HepG2 (cell line): ENCODE results near the gene ILKAP. TPM values are rescaled to one million over a fixed set of nuclear protein-coding genes. Genes with fewer than 3 reads are reported as not detected.

Source experiments
- ADNP ChIP-seq: sonication (generic); formaldehyde crosslinking; IDR thresholded peaks from 2 replicates; pipeline ENCODE4 v1.4.0; 2020; ENCODE audit warnings: missing genetic modification reagents
- ELF4 ChIP-seq: sonication (generic); formaldehyde crosslinking; IDR thresholded peaks from 2 replicates; pipeline ENCODE4 v1.5.0; 2020; ENCODE audit warnings: missing genetic modification reagents, mild to moderate bottlenecking, moderate library complexity, borderline replicate concordance
- GZF1 ChIP-seq: sonication (generic); formaldehyde crosslinking; IDR thresholded peaks from 2 replicates; pipeline ENCODE4 v1.5.1; 2020; ENCODE audit warnings: mild to moderate bottlenecking, missing genetic modification reagents
- HIVEP1 ChIP-seq: sonication (generic); formaldehyde crosslinking; IDR thresholded peaks from 2 replicates; pipeline ENCODE4 v1.4.0; 2020; ENCODE audit warnings: mild to moderate bottlenecking, missing genetic modification reagents
- HMGXB4 ChIP-seq, 2 experiments: sonication (generic) in 1 of 2; formaldehyde crosslinking in 1 of 2; IDR thresholded peaks; 2 replicates each; pipeline versions ENCODE4 v1.4.0 to v1.6.1; 2018 to 2020; ENCODE audit warnings: missing genetic modification reagents in 2 of 2, borderline replicate concordance in 1 of 2, low read depth in 1 of 2, mild to moderate bottlenecking in 1 of 2, missing biosample characterization in 1 of 2
- HOXA9 ChIP-seq: sonication (generic); formaldehyde crosslinking; IDR thresholded peaks from 2 replicates; pipeline ENCODE4 v1.8.1; 2022; ENCODE audit warnings: missing genetic modification reagents, mild to moderate bottlenecking, moderate library complexity, borderline replicate concordance
- IKZF1 ChIP-seq: fragments of 450-650 bp; IDR thresholded peaks from 2 replicates; pipeline ENCODE4 v1.7.1; 2016
- MLLT10 ChIP-seq: sonication (generic); formaldehyde crosslinking; IDR thresholded peaks from 2 replicates; pipeline ENCODE4 v1.4.0; 2020; ENCODE audit warnings: missing genetic modification reagents
- NBN ChIP-seq: fragments of 450-650 bp; conservative IDR thresholded peaks from 2 replicates; pipeline ENCODE4 v1.6.1; 2017
- NKX3-1 ChIP-seq: sonication (generic); formaldehyde crosslinking; IDR thresholded peaks from 2 replicates; pipeline ENCODE4 v1.5.0; 2020; ENCODE audit warnings: missing genetic modification reagents
- PHF20 ChIP-seq: sonication (generic); formaldehyde crosslinking; IDR thresholded peaks from 2 replicates; pipeline ENCODE4 v1.5.0; 2020; ENCODE audit warnings: mild to moderate bottlenecking, missing genetic modification reagents
- SYNCRIP ChIP-seq: fragments of 200-400 bp; formaldehyde crosslinking; IDR thresholded peaks from 2 replicates; pipeline ENCODE4 v1.6.1; 2018; ENCODE audit warnings: mild to moderate bottlenecking, low read depth, low read length; ENCODE audit not compliant: insufficient read depth
- ZBTB44 ChIP-seq: sonication (generic); formaldehyde crosslinking; IDR thresholded peaks from 2 replicates; pipeline ENCODE4 v1.4.0; 2020; ENCODE audit warnings: missing genetic modification reagents
- ZNF207 ChIP-seq: fragments of 450-650 bp; IDR thresholded peaks from 2 replicates; pipeline ENCODE4 v1.6.1; 2016; ENCODE audit warnings: antibody characterized with exemption, borderline replicate concordance
- ZNF256 ChIP-seq: sonication (generic); formaldehyde crosslinking; conservative IDR thresholded peaks from 2 replicates; pipeline ENCODE4 v1.4.0; 2020; ENCODE audit warnings: missing genetic modification reagents
- ZNF468 ChIP-seq: sonication (generic); formaldehyde crosslinking; IDR thresholded peaks from 2 replicates; pipeline ENCODE4 v1.8.0; 2022; ENCODE audit warnings: mild to moderate bottlenecking, moderate library complexity, missing genetic modification reagents
- ZNF614 ChIP-seq: IDR thresholded peaks from 2 replicates; pipeline ENCODE4 v1.6.1; 2018; ENCODE audit warnings: missing biosample characterization, missing genetic modification reagents, inconsistent platforms, borderline replicate concordance
- ZSCAN31 ChIP-seq: sonication (generic); formaldehyde crosslinking; IDR thresholded peaks from 2 replicates; pipeline ENCODE4 v1.5.0; 2020; ENCODE audit warnings: low read depth, mild to moderate bottlenecking, missing genetic modification reagents
- polyA plus RNA-seq, 8 experiments: library from polyadenylated mRNA; depleted of rRNA in 3 of 8; stranded (reverse) in 7 of 8; unstranded in 1 of 8; fragments of >200 nt; fragmentation: Illumina TruSeq in 4 of 8; extraction: Trizol in 4 of 8; gene quantifications; 2 replicates each; pipeline versions ENCODE4 v1.2.1 to v1.2.3, GENCODE V29; 2011 to 2016; ENCODE audit warnings: low read depth in 4 of 8, missing spikeins in 1 of 8, mixed read lengths in 1 of 8; ENCODE audit not compliant: insufficient read depth in 1 of 8
- total RNA-seq, 5 experiments: library from RNA; depleted of rRNA; stranded (reverse); fragments of >200 nt; fragmentation: Illumina TruSeq; extraction: Trizol; gene quantifications; 2 replicates each; pipeline ENCODE4 v1.2.3, GENCODE V29; 2016; ENCODE audit warnings: low read depth in 1 of 5
- TF ChIP-seq, protein P1 (sequence below): sonication (generic); formaldehyde crosslinking; IDR thresholded peaks from 2 replicates; pipeline ENCODE4 v1.5.1; 2020; ENCODE audit warnings: missing genetic modification reagents, mild to moderate bottlenecking, borderline replicate concordance
- TF ChIP-seq, protein P2 (sequence below): sonication (generic); formaldehyde crosslinking; IDR thresholded peaks from 2 replicates; pipeline ENCODE4 v1.5.1; 2020; ENCODE audit warnings: mild to moderate bottlenecking, missing genetic modification reagents

Gene ILKAP
- total and polyA plus RNA-seq, 2 of the 13 experiments (the other 11 are each of a cell fraction or from before 2014, with no cell fraction given), result 29.6 to 33.1 TPM

DNA sequence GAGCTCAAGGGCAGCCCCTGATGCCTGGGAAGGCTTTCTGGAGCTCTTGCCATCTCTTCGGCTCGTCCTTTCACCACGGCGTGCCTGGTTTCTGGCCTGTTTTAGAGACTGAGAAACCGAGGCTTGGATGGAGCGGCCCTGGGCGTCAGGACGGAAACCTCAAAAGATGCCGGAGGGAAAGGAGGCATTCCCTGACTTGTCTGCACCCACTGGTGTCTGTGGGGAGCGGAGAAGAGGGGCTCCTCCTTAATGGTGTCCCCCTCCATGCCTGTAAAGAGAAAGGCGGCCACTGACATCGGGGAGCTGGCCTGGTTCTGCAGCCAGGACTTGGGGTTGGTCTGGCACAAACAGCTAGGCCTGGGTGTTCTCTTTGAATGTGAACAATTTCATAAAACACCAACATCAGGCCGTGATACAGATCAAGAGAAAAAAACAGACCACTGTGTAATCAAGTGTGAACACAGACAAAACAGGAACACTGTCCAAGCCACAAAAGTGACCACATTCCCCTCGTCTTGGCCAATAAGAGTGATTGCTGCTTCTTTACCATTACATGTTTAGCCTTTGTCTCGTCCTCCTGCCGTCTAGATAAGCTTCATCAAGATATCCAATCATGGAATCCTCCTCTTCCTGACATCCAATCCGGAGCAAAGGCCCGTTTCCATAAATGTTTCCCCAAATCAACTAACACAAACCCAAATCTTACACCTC lies 633 bp upstream of the ILKAP start (continued):
- no peak for TF ChIP-seq HMGXB4 (CRISPR knock-in tag; IDR thresholded peaks at IDR 0.05; ENCODE audit: borderline replicate concordance in 1 of 2, low read depth in 1 of 2)
- peak; percentile 5; the same call in 1 of the 2 replicates for TF ChIP-seq ZNF614 (CRISPR knock-in tag)
- no peak for TF ChIP-seq ZNF207
- TF ChIP-seq, protein P1, sequence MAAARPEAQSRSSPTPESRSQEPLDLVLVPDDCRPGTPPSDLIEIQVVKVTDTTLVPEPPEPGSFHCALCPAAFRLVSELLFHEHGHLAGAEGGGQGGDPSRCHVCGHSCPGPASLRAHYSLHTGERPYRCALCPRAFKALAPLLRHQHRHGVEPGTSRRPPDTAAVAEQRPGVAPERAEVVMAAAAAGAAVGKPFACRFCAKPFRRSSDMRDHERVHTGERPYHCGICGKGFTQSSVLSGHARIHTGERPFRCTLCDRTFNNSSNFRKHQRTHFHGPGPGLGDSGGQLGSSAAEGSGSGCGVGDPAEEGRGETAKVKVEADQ (CRISPR knock-in tag), result no peak
- TF ChIP-seq ZSCAN31 (CRISPR knock-in tag), result no peak; the same call in 1 of the 2 replicates
- no peak for TF ChIP-seq ZNF256
- no peak for TF ChIP-seq ADNP (CRISPR knock-in tag)
- TF ChIP-seq HIVEP1 (CRISPR knock-in tag), result peak; percentile 69
- TF ChIP-seq NBN, result no peak
- TF ChIP-seq HOXA9 (CRISPR knock-in tag), result no peak
- TF ChIP-seq PHF20 (CRISPR knock-in tag), result no peak; the same call in 1 of the 2 replicates
- TF ChIP-seq SYNCRIP, result no peak
- TF ChIP-seq, protein P2, sequence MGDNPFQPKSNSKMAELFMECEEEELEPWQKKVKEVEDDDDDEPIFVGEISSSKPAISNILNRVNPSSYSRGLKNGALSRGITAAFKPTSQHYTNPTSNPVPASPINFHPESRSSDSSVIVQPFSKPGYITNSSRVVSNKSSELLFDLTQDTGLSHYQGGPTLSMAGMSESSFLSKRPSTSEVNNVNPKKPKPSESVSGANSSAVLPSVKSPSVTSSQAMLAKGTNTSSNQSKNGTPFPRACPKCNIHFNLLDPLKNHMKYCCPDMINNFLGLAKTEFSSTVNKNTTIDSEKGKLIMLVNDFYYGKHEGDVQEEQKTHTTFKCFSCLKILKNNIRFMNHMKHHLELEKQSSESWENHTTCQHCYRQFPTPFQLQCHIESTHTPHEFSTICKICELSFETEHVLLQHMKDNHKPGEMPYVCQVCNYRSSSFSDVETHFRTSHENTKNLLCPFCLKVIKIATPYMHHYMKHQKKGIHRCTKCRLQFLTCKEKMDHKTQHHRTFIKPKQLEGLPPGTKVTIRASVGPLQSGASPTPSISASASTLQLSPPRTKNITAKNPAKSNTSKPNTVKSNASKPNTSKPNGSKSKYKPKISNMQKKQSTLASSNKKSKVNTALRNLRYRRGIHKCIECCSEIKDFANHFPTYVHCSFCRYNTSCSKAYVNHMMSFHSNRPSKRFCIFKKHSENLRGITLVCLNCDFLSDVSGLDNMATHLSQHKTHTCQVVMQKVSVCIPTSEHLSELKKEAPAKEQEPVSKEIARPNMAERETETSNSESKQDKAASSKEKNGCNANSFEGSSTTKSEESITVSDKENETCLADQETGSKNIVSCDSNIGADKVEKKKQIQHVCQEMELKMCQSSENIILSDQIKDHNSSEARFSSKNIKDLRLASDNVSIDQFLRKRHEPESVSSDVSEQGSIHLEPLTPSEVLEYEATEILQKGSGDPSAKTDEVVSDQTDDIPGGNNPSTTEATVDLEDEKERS (CRISPR knock-in tag), result no peak
- no peak for TF ChIP-seq GZF1 (CRISPR knock-in tag)
- TF ChIP-seq ELF4 (CRISPR knock-in tag), result no peak
- no peak for TF ChIP-seq ZBTB44
- no peak for TF ChIP-seq MLLT10 (CRISPR knock-in tag)
- TF ChIP-seq IKZF1, result no peak
- TF ChIP-seq ZNF468, result 0 out of 2 replicates have a peak, but pooled peaks have one; percentile 65
- no peak for TF ChIP-seq NKX3-1 (CRISPR knock-in tag)
